Parathyroid adenoma (tissue), 2 donors: ENCODE data around the gene LRP10.
"Not testable (repeated sequence)": the region's sequence is repeated elsewhere in the genome, so short reads cannot be mapped to it uniquely, and the experiment has no call there.

Source experiments
- H2AFZ ChIP-seq: fragments of 300-600 bp; sonication (generic); one replicate; pipeline ENCODE4 v1.7.0; 2017; ENCODE audit warnings: antibody characterized with exemption, mild to moderate bottlenecking
- H3K27ac ChIP-seq: fragments of 300-600 bp; sonication (generic); one replicate; pipeline ENCODE4 v1.7.0; 2017
- H3K27me3 ChIP-seq: fragments of 300-600 bp; sonication (generic); one replicate; pipeline ENCODE4 v1.7.0; 2017; ENCODE audit warnings: low read length; ENCODE audit not compliant: control insufficient read depth, insufficient read depth
- H3K36me3 ChIP-seq: fragments of 300-600 bp; sonication (generic); one replicate; pipeline ENCODE4 v1.7.0; 2017; ENCODE audit warnings: low read length; ENCODE audit not compliant: control insufficient read depth, insufficient read depth
- H3K4me1 ChIP-seq: fragments of 300-600 bp; sonication (generic); one replicate; pipeline ENCODE4 v1.7.0; 2017; ENCODE audit warnings: control low read depth
- H3K4me2 ChIP-seq: fragments of 300-600 bp; sonication (generic); one replicate; pipeline ENCODE4 v1.7.0; 2017; ENCODE audit warnings: low read length
- H3K4me3 ChIP-seq: fragments of 300-600 bp; sonication (generic); one replicate; pipeline ENCODE4 v1.7.0; 2017; ENCODE audit warnings: low read depth, low read length
- H3K79me2 ChIP-seq: fragments of 300-600 bp; sonication (generic); one replicate; pipeline ENCODE4 v1.7.0; 2017; ENCODE audit warnings: control low read depth
- H3K9ac ChIP-seq: fragments of 300-600 bp; sonication (generic); one replicate; pipeline ENCODE4 v1.7.0; 2017; ENCODE audit warnings: mild to moderate bottlenecking
- H3K9me3 ChIP-seq: fragments of 300-600 bp; sonication (generic); one replicate; pipeline ENCODE4 v1.7.0; 2017; ENCODE audit warnings: low read length; ENCODE audit not compliant: control insufficient read depth
- TF ChIP-seq, protein P1 (sequence below): fragments of 300-600 bp; sonication (generic); IDR thresholded peaks from one replicate; pipeline ENCODE4 v1.7.0; 2017; ENCODE audit warnings: antibody characterized with exemption, mild to moderate bottlenecking
- donor health status: primary hyperparathyroidism.

Gene LRP10

DNA sequence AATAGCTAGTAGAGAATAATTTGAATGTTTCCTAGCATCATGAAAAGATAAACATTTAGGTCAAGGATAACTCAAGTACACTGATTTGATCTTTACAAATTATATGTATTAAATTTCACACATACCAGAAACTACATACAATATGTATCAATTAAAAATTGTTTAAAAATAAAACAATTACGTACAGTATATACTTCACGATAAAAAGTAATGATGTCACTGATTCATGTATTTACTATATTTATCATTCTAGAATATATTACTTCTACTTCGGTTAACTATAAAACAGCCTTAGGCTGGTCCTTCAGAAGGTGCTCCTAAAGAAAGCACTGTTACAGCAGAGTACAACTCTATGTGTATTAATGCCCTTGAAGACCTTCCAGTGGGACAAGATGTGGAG lies 35.9 kb downstream of the LRP10 start:
- Histone ChIP-seq H3K4me3 (no peak overlapping the region), H3K9ac (no peak overlapping the region), H3K79me2 (peaks cover 30% of the 10 kb centered on the region), H3K4me2 (no peak overlapping the region), H3K4me1 (no peaks in the 10 kb centered on the region), H3K9me3 (no peaks in the 10 kb centered on the region), H3K36me3 (no peaks in the 10 kb centered on the region), H2AFZ (no peak overlapping the region), H3K27ac (no peak overlapping the region), H3K27me3 (no peaks in the 10 kb centered on the region)
- TF ChIP-seq, protein P1, sequence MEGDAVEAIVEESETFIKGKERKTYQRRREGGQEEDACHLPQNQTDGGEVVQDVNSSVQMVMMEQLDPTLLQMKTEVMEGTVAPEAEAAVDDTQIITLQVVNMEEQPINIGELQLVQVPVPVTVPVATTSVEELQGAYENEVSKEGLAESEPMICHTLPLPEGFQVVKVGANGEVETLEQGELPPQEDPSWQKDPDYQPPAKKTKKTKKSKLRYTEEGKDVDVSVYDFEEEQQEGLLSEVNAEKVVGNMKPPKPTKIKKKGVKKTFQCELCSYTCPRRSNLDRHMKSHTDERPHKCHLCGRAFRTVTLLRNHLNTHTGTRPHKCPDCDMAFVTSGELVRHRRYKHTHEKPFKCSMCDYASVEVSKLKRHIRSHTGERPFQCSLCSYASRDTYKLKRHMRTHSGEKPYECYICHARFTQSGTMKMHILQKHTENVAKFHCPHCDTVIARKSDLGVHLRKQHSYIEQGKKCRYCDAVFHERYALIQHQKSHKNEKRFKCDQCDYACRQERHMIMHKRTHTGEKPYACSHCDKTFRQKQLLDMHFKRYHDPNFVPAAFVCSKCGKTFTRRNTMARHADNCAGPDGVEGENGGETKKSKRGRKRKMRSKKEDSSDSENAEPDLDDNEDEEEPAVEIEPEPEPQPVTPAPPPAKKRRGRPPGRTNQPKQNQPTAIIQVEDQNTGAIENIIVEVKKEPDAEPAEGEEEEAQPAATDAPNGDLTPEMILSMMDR: no peak

DNA sequence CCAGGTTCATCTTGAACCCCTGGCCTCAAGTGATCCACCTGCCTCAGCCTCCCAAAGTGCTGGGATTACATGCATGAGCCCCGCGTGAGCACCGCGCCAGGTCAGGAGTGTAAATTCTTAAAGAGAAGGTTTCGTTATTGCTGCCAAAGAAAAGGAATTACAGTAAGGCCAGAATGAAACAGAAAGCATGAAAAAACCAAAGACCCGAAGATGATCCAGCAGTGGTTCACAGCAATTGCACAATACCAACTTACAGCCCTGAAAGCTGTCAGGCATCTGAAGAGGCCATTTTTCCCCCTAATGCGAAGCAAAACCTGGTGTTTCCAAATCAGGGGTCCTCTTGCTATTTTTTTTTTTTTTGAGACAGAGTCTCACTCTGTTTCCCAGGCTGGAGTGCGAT lies 37.1 kb downstream of the LRP10 start:
- no peaks in the 10 kb centered on the region for H3K36me3 ChIP-seq

DNA sequence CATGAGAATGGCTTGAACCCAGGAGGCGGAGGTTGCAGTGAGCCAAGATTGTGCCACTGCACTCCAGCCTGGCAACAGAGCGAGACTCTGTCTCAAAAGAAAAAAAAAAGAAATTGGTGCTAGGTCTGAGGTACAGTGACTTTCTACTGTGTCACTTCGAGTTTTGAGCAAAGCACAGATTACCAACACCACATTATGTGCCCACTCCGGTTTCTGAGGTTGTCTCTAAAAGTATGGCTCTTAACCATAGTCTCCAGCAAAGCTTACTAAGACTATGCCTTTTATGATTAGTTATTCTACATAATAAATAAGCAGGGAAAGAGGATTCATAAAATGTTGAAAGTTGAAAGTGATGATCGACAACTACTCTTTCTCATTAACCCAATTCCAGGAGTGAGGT lies 39.4 kb downstream of the LRP10 start:
- Histone ChIP-seq H3K27ac (no peak overlapping the region), H3K4me2 (no peak overlapping the region), H3K9ac (no peak overlapping the region), H3K4me1 (no peaks in the 10 kb centered on the region), H3K36me3 (no peaks in the 10 kb centered on the region), H3K79me2 (peaks cover 46% of the 10 kb centered on the region), H3K27me3 (no peaks in the 10 kb centered on the region), H3K9me3 (no peaks in the 10 kb centered on the region), H2AFZ (no peak overlapping the region), H3K4me3 (no peak overlapping the region)
- TF ChIP-seq, protein P1: no peak

More for the DNA sequence above, 37.1 kb downstream of the LRP10 start:
- Histone ChIP-seq H3K4me2 (no peak overlapping the region), H3K4me1 (no peaks in the 10 kb centered on the region), H3K79me2 (peaks cover 33% of the 10 kb centered on the region), H3K9ac (no peak overlapping the region), H3K9me3 (no peaks in the 10 kb centered on the region), H2AFZ (no peak overlapping the region), H3K27me3 (no peaks in the 10 kb centered on the region), H3K27ac (no peak overlapping the region), H3K4me3 (no peak overlapping the region)
- TF ChIP-seq, protein P1: no peak

DNA sequence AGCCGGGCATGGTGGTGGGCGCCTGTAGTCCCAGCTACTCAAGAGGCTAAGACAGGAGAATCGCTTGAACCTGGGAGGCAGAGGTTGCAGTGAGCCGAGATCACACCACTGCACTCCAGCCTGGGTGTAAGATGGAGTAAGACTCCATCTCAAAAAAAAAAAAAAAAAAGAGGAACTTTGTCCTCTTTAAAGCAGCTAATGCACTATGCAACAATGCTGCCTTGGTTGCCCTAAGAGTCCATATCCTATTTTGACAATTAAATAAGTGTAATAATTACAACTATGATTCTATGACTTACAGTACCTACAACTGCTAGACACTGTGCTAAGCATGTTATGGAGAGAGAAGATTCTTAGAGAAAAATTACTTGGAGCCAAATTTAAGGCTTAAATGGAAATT lies 43.3 kb downstream of the LRP10 start:
- not testable (repeated sequence) for H3K4me3 ChIP-seq, H3K27me3 ChIP-seq, H3K9ac ChIP-seq, H3K36me3 ChIP-seq, H3K4me2 ChIP-seq, H3K9me3 ChIP-seq, H2AFZ ChIP-seq, H3K27ac ChIP-seq
- peaks cover 56% of the 10 kb centered on the region for H3K79me2 ChIP-seq
- peaks cover 20% of the 10 kb centered on the region for H3K4me1 ChIP-seq

DNA sequence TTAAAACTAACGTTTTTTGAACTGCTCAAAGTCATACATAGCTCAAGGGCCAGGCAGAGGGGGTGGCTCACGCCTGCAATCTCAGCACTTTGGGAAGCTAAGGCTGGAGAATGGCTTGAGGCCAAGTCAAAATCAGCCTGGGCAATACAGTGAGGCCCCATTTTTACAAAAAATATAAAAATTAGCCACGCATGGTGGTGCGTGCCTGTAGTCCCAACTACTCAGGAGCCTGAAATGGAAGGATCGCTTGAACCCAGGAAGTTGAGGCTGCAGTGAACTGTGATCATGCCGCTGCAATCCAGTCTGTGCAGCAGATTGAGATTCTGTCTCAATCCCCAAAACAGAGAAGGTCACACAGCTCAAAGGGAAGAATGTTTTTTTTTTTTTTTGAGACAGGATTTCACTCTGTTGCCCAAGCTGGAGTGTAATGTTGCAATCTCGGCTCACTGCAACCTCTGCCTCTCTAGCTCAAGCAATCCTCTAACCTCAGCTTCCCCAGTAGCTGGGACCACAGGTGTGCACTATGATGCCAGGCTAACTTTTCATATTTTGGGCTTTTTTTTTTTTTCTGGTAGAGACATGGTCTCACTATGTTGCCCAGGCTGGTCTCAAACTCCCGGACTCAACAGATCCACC lies 44.5 kb downstream of the LRP10 start:
- Histone ChIP-seq H3K36me3 (no peaks in the 10 kb centered on the region), H3K9ac (no peak overlapping the region), H3K27ac (no peak overlapping the region), H2AFZ (no peak overlapping the region), H3K4me3 (no peak overlapping the region), H3K27me3 (no peaks in the 10 kb centered on the region), H3K4me1 (peaks cover 20% of the 10 kb centered on the region), H3K4me2 (no peak overlapping the region), H3K9me3 (no peaks in the 10 kb centered on the region), H3K79me2 (peaks cover 52% of the 10 kb centered on the region)
- TF ChIP-seq, protein P1: no peak
